SHP77 (cell line): ENCODE results near the gene USP27X.

Experiments used
- DNase-seq, 2 experiments: peaks; one replicate each; lab custom pipeline; 2025; lab: John Stamatoyannopoulos, UW

The USP27X gene

GRCh38 chrX:49878834-49879655, at the start of gene USP27X:
USP27X (plus strand) TSS chrX:49879484; CDS start chrX:49880308, 824 bp downstream.
- DNase-seq = peak; percentile 42 to 68

GRCh38 chrX:49838374-49838773, 40.9 kb upstream of the USP27X start:
- peak; percentile 8 to 11 for DNase-seq

GRCh38 chrX:49840679-49841078, 38.6 kb upstream of the USP27X start:
- peak; percentile 7 to 68 for DNase-seq

- DNase-seq = no peak
Observed at GRCh38 chrX:49842621-49843020, 36.7 kb upstream of the USP27X start.

- DNase-seq = no peak
Observed at GRCh38 chrX:49844611-49845010, 34.7 kb upstream of the USP27X start.

GRCh38 chrX:49845701-49846403, 33.4 kb upstream of the USP27X start:
- no peak for DNase-seq

- DNase-seq = no peak
Observed at GRCh38 chrX:49846522-49846921, 32.8 kb upstream of the USP27X start.

- no peak for DNase-seq
Observed at GRCh38 chrX:49848275-49848674, 31.0 kb upstream of the USP27X start.

GRCh38 chrX:49850028-49850427, 29.3 kb upstream of the USP27X start:
- no peak for DNase-seq

GRCh38 chrX:49853661-49854060, 25.6 kb upstream of the USP27X start:
- DNase-seq = no peak

- no peak for DNase-seq
Observed at GRCh38 chrX:49856819-49857218, 22.5 kb upstream of the USP27X start.

GRCh38 chrX:49858341-49858740, 20.9 kb upstream of the USP27X start:
- DNase-seq = no peak

- DNase-seq = no peak
Observed at GRCh38 chrX:49859491-49859890, 19.8 kb upstream of the USP27X start.

GRCh38 chrX:49860867-49861535, 18.3 kb upstream of the USP27X start:
- no peak for DNase-seq

GRCh38 chrX:49862093-49862492, 17.2 kb upstream of the USP27X start:
- DNase-seq = no peak

GRCh38 chrX:49868739-49869138, 10.5 kb upstream of the USP27X start:
- DNase-seq = no peak

GRCh38 chrX:49876750-49877149, 2.5 kb upstream of the USP27X start:
- DNase-seq = peak; percentile 7 to 15

GRCh38 chrX:49877397-49878101, 1.7 kb upstream of the USP27X start:
- DNase-seq = no peak

GRCh38 chrX:49878128-49878833, 1.0 kb upstream of the USP27X start:
- no peak for DNase-seq

GRCh38 chrX:49879656-49880277, 483 bp downstream of the USP27X start:
- no peak for DNase-seq

- no peak for DNase-seq
Observed at GRCh38 chrX:49880668-49881067, 1.4 kb downstream of the USP27X start.
